ENCODE data around the gene PROSER3.

DNA sequence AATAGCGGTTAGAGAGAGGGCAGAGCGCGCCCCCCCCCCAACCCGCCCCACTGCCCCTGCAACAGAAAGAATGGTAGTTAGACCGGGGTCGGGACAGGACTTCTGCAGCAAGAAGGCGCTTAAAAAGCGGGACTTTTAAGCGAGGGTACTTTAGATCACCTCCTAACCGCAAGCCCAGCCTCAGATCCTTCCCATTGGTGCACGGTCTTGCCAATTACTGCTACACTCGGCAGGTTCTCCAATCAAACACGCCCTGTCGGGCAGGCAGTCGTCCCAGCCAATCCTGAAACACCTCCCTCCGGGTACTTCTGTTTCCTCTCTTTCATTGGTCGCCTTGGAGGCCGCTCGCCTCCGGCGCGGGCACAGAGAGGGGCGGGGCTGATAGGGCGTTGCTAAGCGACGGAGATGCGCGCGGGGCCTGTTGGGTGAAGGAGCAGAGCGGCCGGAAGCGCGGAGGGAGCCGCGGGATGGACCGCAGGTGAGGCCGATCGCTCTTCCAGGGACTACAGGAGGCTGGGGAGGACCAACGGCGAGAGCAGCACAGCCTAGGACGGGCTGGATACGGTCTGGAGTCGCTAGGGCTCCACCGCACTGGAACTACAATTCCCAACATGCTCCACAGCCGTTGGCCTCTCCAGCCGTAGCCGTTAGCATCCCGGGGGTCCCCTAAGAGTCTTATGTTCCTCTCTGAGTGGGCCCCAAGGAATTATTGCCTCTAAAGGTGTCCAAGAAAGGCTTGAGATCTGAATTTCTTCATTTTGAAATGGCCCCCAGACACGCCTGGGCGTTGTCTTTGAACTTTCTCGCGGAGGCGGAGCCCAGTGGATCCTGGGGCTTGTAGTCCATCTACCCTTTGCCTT is at the start of gene PROSER3:
- TF ChIP-seq, protein P1, sequence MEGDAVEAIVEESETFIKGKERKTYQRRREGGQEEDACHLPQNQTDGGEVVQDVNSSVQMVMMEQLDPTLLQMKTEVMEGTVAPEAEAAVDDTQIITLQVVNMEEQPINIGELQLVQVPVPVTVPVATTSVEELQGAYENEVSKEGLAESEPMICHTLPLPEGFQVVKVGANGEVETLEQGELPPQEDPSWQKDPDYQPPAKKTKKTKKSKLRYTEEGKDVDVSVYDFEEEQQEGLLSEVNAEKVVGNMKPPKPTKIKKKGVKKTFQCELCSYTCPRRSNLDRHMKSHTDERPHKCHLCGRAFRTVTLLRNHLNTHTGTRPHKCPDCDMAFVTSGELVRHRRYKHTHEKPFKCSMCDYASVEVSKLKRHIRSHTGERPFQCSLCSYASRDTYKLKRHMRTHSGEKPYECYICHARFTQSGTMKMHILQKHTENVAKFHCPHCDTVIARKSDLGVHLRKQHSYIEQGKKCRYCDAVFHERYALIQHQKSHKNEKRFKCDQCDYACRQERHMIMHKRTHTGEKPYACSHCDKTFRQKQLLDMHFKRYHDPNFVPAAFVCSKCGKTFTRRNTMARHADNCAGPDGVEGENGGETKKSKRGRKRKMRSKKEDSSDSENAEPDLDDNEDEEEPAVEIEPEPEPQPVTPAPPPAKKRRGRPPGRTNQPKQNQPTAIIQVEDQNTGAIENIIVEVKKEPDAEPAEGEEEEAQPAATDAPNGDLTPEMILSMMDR (IDR thresholded peaks at IDR 0.05), result no peak
- TF ChIP-seq EZH2 (IDR thresholded peaks at IDR 0.05; ENCODE audit: borderline replicate concordance, insufficient read depth, low read depth, low read length, poor library complexity, severe bottlenecking), result no peak

Data from B cell (primary cell).